ENCODE results near the gene SLC45A2.
"Not testable (repeated sequence)": the region's sequence is repeated elsewhere in the genome, so short reads cannot be mapped to it uniquely, and the experiment has no call there.

GRCh38 chr5:33952175-33952574 is 32.3 kb downstream of the SLC45A2 start:
- TF ChIP-seq SIN3A (IDR thresholded peaks at IDR 0.05; ENCODE audit: borderline replicate concordance, insufficient read depth, low read depth, low read length); CTCF (IDR thresholded peaks at IDR 0.05); REST (IDR thresholded peaks at IDR 0.05; ENCODE audit: insufficient read depth in 1 of 2, low read depth in 2 of 2, low read length in 1 of 2): not testable (repeated sequence)

Measured in Panc1 (cell line).